ENCODE measurements around the gene PDCD2L. TPM values are rescaled to one million over a fixed set of nuclear protein-coding genes. Genes with fewer than 3 reads are reported as not detected.

Gene PDCD2L
- total and polyA plus RNA-seq, 2 of the 8 experiments (the other 6 are each of a cell fraction or from before 2014, with no cell fraction given), result 51.5 to 78.1 TPM

- no peaks in the 10 kb centered on the region for H3K27me3 ChIP-seq (replicated peaks in 1 of 4; ENCODE audit: control insufficient read depth in 3 of 4, extremely low read depth in 1 of 4, insufficient read depth in 3 of 4, low read length in 3 of 4)
- peaks cover 0 to 2% of the 10 kb centered on the region in 2 experiments for H4K20me1 ChIP-seq (replicated peaks in 1 of 2; ENCODE audit: control insufficient read depth in 1 of 2, insufficient read depth in 2 of 2, low read length in 2 of 2)
- WGBS, 2 experiments (ENCODE audit: extremely low coverage in 1 of 2, insufficient coverage in 1 of 2, insufficient read length in 1 of 2, insufficient replicate concordance in 2 of 2, low coverage in 1 of 2, low lambda C conversion rate in 2 of 2, missing lambda C conversion rate in 1 of 2), result 90% methylated on average over 13 of the region's 13 CpGs; no CpG with 5 or more reads in 1 of the 2 experiments
- H3K9me3 ChIP-seq (ENCODE audit: insufficient read depth in 2 of 2, low read depth in 1 of 2, low read length in 1 of 2), result no peaks in the 10 kb centered on the region
- no peak for FAIRE-seq
- H2AFZ ChIP-seq (ENCODE audit: low read length), result no peak overlapping the region
- no peak overlapping the region for H4K5ac ChIP-seq (ENCODE audit: insufficient read length, low read depth, low read length)
- H4K91ac ChIP-seq (replicated peaks; ENCODE audit: insufficient read length, low read length), result no peak overlapping the region
- ChIA-PET POLR2A (ENCODE audit: partially characterized antibody) (interaction anchor here (0.6 to 2.4 kb wide), 6 partner anchors 11 to 94 kb away, joined by 3 to 7 read pairs (median 4); partner anchors contain the start of gene UBA2), CTCF (ENCODE audit: partially characterized antibody) (interaction anchor here (0.6 to 0.9 kb wide), 3 partner anchors 7 to 71 kb away, joined by 3 to 7 read pairs (median 3); no protein-coding TSS in a partner anchor)
- no peak overlapping the region for H4K8ac ChIP-seq (ENCODE audit: extremely low read depth, insufficient read depth, low read length)
- no peaks in the 10 kb centered on the region for H3K4me1 ChIP-seq (replicated peaks in 1 of 4; ENCODE audit: control insufficient read depth in 3 of 4, insufficient read depth in 4 of 4, low read length in 3 of 4)
- no peak overlapping the region for H2BK12ac ChIP-seq (ENCODE audit: low read depth, low read length)
- no peak overlapping the region for H3K4ac ChIP-seq (replicated peaks; ENCODE audit: insufficient read length, low read depth, low read length)
- DNase-seq (ENCODE audit: low read depth in 1 of 2, low spot score in 2 of 2), result no peak
- no peak overlapping the region for H2BK15ac ChIP-seq (ENCODE audit: low read length)
- H3K79me1 ChIP-seq (ENCODE audit: low read depth, low read length), result peaks cover 7% of the 10 kb centered on the region; the same call in 1 of the 2 replicates
- no peak overlapping the region for H3K9ac ChIP-seq (replicated peaks in 1 of 4; ENCODE audit: extremely low read depth in 1 of 4, low read depth in 3 of 4, low read length in 3 of 4)
- H3K23ac ChIP-seq (ENCODE audit: insufficient read length), result no peak overlapping the region
- H2BK20ac ChIP-seq (ENCODE audit: low read length), result no peak overlapping the region
- no peak overlapping the region; a peak in 1 of 4 replicates for H3K4me2 ChIP-seq (ENCODE audit: insufficient read depth in 1 of 2, low read depth in 2 of 2, low read length in 2 of 2)
- no peak overlapping the region for H2BK120ac ChIP-seq (replicated peaks; ENCODE audit: low read depth, low read length)
- H3K4me3 ChIP-seq (ENCODE audit: extremely low read depth in 1 of 4, insufficient read depth in 2 of 4, low read depth in 3 of 4, low read length in 4 of 4), result no peak overlapping the region
- peaks cover 3% of the 10 kb centered on the region; the same call in 1 of the 2 replicates for H3K23me2 ChIP-seq (ENCODE audit: low read depth, low read length)
- H2BK5ac ChIP-seq (ENCODE audit: low read depth, low read length), result no peak overlapping the region
- peaks cover 0 to 37% of the 10 kb centered on the region in 2 experiments; a peak in 2 of 4 replicates for H3K79me2 ChIP-seq (ENCODE audit: control insufficient read depth in 1 of 2, insufficient read depth in 2 of 2, low read length in 2 of 2)
- peaks cover 5 to 33% (median 17%) of the 10 kb centered on the region in 4 experiments; a peak in 7 of 8 replicates for H3K36me3 ChIP-seq (ENCODE audit: control insufficient read depth in 2 of 4, insufficient read depth in 4 of 4, low read length in 3 of 4)
- no peak overlapping the region for H2AK5ac ChIP-seq (ENCODE audit: low read depth, low read length)
- no peak overlapping the region for H3K14ac ChIP-seq (ENCODE audit: insufficient read length)
- no peak overlapping the region for H3K18ac ChIP-seq (ENCODE audit: extremely low read depth, low read length)
- no peak overlapping the region for H3K56ac ChIP-seq (replicated peaks; ENCODE audit: insufficient read length, low read depth, low read length)
- no peak overlapping the region for H3K27ac ChIP-seq (ENCODE audit: low read depth, low read length)
- no peak for TF ChIP-seq SRF (IDR thresholded peaks at IDR 0.05; ENCODE audit: low read depth, low read length)
- no peak for TF ChIP-seq TEAD4 (IDR thresholded peaks at IDR 0.05; ENCODE audit: low read depth, low read length)
- no peak for TF ChIP-seq RXRA (IDR thresholded peaks at IDR 0.05; ENCODE audit: insufficient read depth, low read depth, low read length)
- TF ChIP-seq SAP30 (IDR thresholded peaks at IDR 0.05; ENCODE audit: insufficient read depth, insufficient replicate concordance, low read length), result no peak
- no peak for TF ChIP-seq HDAC2 (IDR thresholded peaks at IDR 0.05; ENCODE audit: borderline replicate concordance in 1 of 2, low read depth in 2 of 2, low read length in 2 of 2)
- TF ChIP-seq GABPA (IDR thresholded peaks at IDR 0.05; ENCODE audit: borderline replicate concordance, insufficient read depth, low read length), result no peak
- TF ChIP-seq KDM4A (IDR thresholded peaks at IDR 0.05; ENCODE audit: low read depth, low read length, severe bottlenecking), result no peak
- TF ChIP-seq FOSL1 (IDR thresholded peaks at IDR 0.05; ENCODE audit: insufficient read depth, low read depth, low read length), result no peak
- TF ChIP-seq E2F6 (IDR thresholded peaks at IDR 0.05), result no peak
- TF ChIP-seq ASH2L (IDR thresholded peaks at IDR 0.05; ENCODE audit: low read length), result no peak
Measured at GRCh38 chr19:34405892-34406660, 1.9 kb downstream of the PDCD2L start.
